ENCODE measurements around the gene ATF2. TPM values are rescaled to one million over a fixed set of nuclear protein-coding genes. Genes with fewer than 3 reads are reported as not detected.

The ATF2 gene
- total RNA-seq, 3 donors from 2014 or later (not counting 1 experiment from before 2014, with no cell fraction given), result 66.7 to 76.5 (median 74.4) TPM

DNA sequence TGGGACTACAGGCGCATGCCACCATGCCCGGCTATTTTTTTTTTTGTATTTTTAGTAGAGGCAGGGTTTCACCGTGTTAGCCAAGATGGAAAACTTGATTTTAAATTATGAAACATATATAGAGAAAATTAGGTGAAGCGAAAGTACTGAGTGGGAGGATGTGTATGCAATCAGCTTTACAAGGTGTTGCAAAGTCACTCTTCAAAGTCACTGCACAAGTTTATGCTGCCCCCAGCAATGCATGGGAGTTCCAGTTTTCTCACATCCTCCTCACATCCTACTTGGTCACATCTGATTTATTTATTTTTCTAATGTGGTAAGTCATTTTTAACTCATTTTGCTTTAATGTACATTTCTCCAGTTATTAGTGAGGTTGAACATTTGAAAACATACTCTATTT lies 113.7 kb downstream of the ATF2 start:
- ATAC-seq (no peak), DNase-seq (no peak)
- Histone ChIP-seq H3K27ac (ENCODE audit: low read length) (no peak overlapping the region), H3K4me1 (ENCODE audit: control insufficient read depth, insufficient read depth, low read length) (no peaks in the 10 kb centered on the region), H3K27me3 (ENCODE audit: control insufficient read depth, insufficient read depth, low read length) (no peaks in the 10 kb centered on the region), H3K36me3 (ENCODE audit: control insufficient read depth, insufficient read depth, low read length) (no peaks in the 10 kb centered on the region), H3K9me3 (ENCODE audit: control insufficient read depth, insufficient read depth, low read length) (no peaks in the 10 kb centered on the region), H3K4me3 (ENCODE audit: low read length) (no peak overlapping the region)
- Mint-ChIP-seq H3K4me1 (no peaks in the 10 kb centered on the region), H3K9me3 (no peaks in the 10 kb centered on the region), H3K27ac (no peak overlapping the region), H3K4me3 (no peak overlapping the region), H3K27me3 (ENCODE audit: low read depth in 2 of 2) (no peaks in the 10 kb centered on the region), H3K36me3 (peaks cover 5% of the 10 kb centered on the region)
- WGBS (ENCODE audit: insufficient coverage), result 79% methylated on average over 4 of the region's 4 CpGs
- no peak for TF ChIP-seq CTCF (IDR thresholded peaks at IDR 0.05)
- intact Hi-C loops (cut with micrococcal nuclease), result no loop called here

GRCh38 chr2:175049661-175050060 lies 118.3 kb downstream of the ATF2 start:
- Mint-ChIP-seq H3K36me3 (no peaks in the 10 kb centered on the region), H3K4me3 (no peak overlapping the region), H3K27me3 (ENCODE audit: low read depth in 2 of 2) (no peaks in the 10 kb centered on the region), H3K9me3 (no peaks in the 10 kb centered on the region), H3K4me1 (no peaks in the 10 kb centered on the region), H3K27ac (no peak overlapping the region)
- Histone ChIP-seq H3K36me3 (ENCODE audit: control insufficient read depth, insufficient read depth, low read length) (no peaks in the 10 kb centered on the region), H3K27me3 (ENCODE audit: control insufficient read depth, insufficient read depth, low read length) (no peaks in the 10 kb centered on the region), H3K9me3 (ENCODE audit: control insufficient read depth, insufficient read depth, low read length) (no peaks in the 10 kb centered on the region), H3K4me3 (ENCODE audit: low read length) (no peak overlapping the region), H3K27ac (ENCODE audit: low read length) (no peak overlapping the region), H3K4me1 (ENCODE audit: control insufficient read depth, insufficient read depth, low read length) (no peaks in the 10 kb centered on the region)
- ATAC-seq (no peak), DNase-seq (no peak)
- no peak for TF ChIP-seq CTCF (IDR thresholded peaks at IDR 0.05)
- intact Hi-C loops (cut with micrococcal nuclease), result no loop called here

DNA sequence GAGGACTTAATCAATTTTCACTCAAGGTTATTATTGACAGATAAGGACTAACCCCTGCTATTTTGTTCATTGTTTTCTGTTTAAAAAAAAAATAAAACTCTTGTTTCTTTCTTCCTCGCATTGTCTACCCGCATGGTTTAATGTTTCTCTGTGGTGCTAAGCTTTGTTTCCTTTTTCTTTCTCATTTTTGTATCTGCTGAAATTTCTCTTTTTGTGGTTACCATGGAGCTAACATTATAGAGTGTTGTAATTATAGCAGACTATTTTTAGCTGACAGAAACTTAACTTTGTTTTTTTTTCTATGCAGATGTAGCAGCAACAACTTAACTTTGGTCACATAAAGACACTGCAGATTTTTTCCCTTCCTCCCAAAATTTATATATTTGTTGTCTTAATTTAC lies 119.7 kb downstream of the ATF2 start:
- Histone ChIP-seq H3K36me3 (ENCODE audit: control insufficient read depth, insufficient read depth, low read length) (no peaks in the 10 kb centered on the region), H3K4me3 (ENCODE audit: low read length) (no peak overlapping the region), H3K27me3 (ENCODE audit: control insufficient read depth, insufficient read depth, low read length) (no peaks in the 10 kb centered on the region), H3K4me1 (ENCODE audit: control insufficient read depth, insufficient read depth, low read length) (no peaks in the 10 kb centered on the region), H3K9me3 (ENCODE audit: control insufficient read depth, insufficient read depth, low read length) (no peaks in the 10 kb centered on the region), H3K27ac (ENCODE audit: low read length) (no peak overlapping the region)
- no peak for TF ChIP-seq CTCF (IDR thresholded peaks at IDR 0.05)
- no peak for DNase-seq
- WGBS (ENCODE audit: insufficient coverage), result no CpG with 5 or more reads among the region's 2 CpGs
- intact Hi-C loops (cut with micrococcal nuclease), result no loop called here
- Mint-ChIP-seq H3K36me3 (no peaks in the 10 kb centered on the region), H3K4me1 (no peaks in the 10 kb centered on the region), H3K9me3 (no peaks in the 10 kb centered on the region), H3K27ac (no peak overlapping the region), H3K27me3 (ENCODE audit: low read depth in 2 of 2) (no peaks in the 10 kb centered on the region), H3K4me3 (no peak overlapping the region)
- ATAC-seq, result no peak

DNA sequence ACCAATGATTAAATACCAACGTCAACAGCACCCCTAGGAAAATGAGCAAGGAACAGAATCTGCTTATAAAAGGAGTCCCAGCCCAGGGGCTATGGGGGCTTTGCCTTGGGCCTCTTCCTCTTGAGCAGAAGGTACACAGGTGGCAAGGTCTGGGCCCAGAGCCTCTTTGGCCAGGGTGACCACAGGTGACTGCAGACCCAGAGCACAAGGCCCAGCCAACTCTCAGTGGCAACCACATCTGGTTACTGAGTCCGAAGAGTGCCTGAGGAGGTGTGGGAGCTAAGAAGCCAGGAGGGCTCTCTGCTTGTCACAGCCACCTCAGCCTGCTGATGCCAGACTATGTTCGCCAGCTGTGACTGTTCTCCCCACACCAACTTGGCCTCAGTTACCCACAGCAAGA lies 128.5 kb downstream of the ATF2 start:
- no peaks in the 10 kb centered on the region for H3K36me3 Mint-ChIP-seq
- H3K9me3 ChIP-seq (ENCODE audit: control insufficient read depth, insufficient read depth, low read length), result no peaks in the 10 kb centered on the region
- H3K36me3 ChIP-seq (ENCODE audit: control insufficient read depth, insufficient read depth, low read length), result no peaks in the 10 kb centered on the region
- intact Hi-C loops (cut with micrococcal nuclease), result no loop called here
- no peak for TF ChIP-seq CTCF (IDR thresholded peaks at IDR 0.05)
- ATAC-seq (no peak), DNase-seq (no peak)
- H3K4me1 Mint-ChIP-seq, result peaks cover 0 to 6% of the 10 kb centered on the region in 2 donors
- H3K27ac ChIP-seq (ENCODE audit: low read length), result no peak overlapping the region
- H3K27me3 ChIP-seq (ENCODE audit: control insufficient read depth, insufficient read depth, low read length), result no peaks in the 10 kb centered on the region
- no peak overlapping the region for H3K27ac Mint-ChIP-seq
- no peak overlapping the region for H3K4me3 ChIP-seq (ENCODE audit: low read length)
- 89% methylated on average over 3 of the region's 3 CpGs for WGBS (ENCODE audit: insufficient coverage)
- no peak overlapping the region for H3K4me3 Mint-ChIP-seq
- H3K4me1 ChIP-seq (ENCODE audit: control insufficient read depth, insufficient read depth, low read length), result no peaks in the 10 kb centered on the region
- H3K9me3 Mint-ChIP-seq, result no peaks in the 10 kb centered on the region
- H3K27me3 Mint-ChIP-seq (ENCODE audit: low read depth in 2 of 2), result no peaks in the 10 kb centered on the region
